HEK293 (cell line): Measurements from ENCODE around the gene LNPEP.

Experiments used
- ZFHX2 ChIP-seq: fragments of 450-650 bp; formaldehyde crosslinking; conservative IDR thresholded peaks from 2 replicates; pipeline ENCODE4 v1.5.1; 2016; ENCODE audit warnings: missing biosample characterization, missing genetic modification characterization
- ZNF274 ChIP-seq, 2 experiments: fragments of 200-500 bp in 1 of 2; fragments of 450-650 bp in 1 of 2; sonication (Bioruptor generic) in 1 of 2; formaldehyde crosslinking in 1 of 2; IDR thresholded peaks; 2 replicates each; pipeline versions ENCODE4 v1.5.1 to v1.6.1; 2014 to 2016; ENCODE audit warnings: borderline replicate concordance in 1 of 2, inconsistent platforms in 1 of 2, low read length in 1 of 2, missing biosample characterization in 1 of 2, missing genetic modification characterization in 1 of 2
- TF ChIP-seq, protein P1 (sequence below): fragments of 450-650 bp; formaldehyde crosslinking; IDR thresholded peaks from 2 replicates; pipeline ENCODE4 v1.5.1; 2016; ENCODE audit warnings: missing biosample characterization, missing genetic modification characterization

DNA sequence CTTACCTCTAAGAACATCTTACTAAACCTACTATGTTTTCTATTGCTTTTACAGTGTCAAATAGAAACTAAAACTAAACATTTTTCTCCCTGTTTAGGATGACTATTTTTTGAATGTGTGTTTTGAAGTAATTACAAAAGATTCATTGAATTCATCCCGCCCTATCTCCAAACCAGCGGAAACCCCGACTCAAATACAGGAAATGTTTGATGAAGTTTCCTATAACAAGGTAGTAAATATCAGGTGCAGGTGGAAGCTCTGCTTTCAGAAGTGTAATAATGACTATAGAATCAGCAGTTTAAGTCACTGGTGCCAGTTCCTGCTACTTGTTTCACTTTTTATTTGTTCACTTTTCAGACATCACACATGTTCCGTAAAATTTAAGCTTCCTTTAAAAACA is 39.6 kb upstream of the LNPEP start:
- TF ChIP-seq, protein P1, sequence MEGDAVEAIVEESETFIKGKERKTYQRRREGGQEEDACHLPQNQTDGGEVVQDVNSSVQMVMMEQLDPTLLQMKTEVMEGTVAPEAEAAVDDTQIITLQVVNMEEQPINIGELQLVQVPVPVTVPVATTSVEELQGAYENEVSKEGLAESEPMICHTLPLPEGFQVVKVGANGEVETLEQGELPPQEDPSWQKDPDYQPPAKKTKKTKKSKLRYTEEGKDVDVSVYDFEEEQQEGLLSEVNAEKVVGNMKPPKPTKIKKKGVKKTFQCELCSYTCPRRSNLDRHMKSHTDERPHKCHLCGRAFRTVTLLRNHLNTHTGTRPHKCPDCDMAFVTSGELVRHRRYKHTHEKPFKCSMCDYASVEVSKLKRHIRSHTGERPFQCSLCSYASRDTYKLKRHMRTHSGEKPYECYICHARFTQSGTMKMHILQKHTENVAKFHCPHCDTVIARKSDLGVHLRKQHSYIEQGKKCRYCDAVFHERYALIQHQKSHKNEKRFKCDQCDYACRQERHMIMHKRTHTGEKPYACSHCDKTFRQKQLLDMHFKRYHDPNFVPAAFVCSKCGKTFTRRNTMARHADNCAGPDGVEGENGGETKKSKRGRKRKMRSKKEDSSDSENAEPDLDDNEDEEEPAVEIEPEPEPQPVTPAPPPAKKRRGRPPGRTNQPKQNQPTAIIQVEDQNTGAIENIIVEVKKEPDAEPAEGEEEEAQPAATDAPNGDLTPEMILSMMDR: no peak
- TF ChIP-seq ZNF274 (IDR thresholded peaks at IDR 0.05; ENCODE audit: low read length) (no peak), ZNF274 (tag by site-specific recombination; IDR thresholded peaks at IDR 0.05; ENCODE audit: borderline replicate concordance) (no peak), ZFHX2 (tag by site-specific recombination) (no peak)
